Jurkat, Clone E6-1 (cell line): ENCODE data around the gene MALT1.

Experiments
- DNase-seq: peaks from one replicate; pipeline ENCODE4 v3.0.0-alpha.2; 2011; ENCODE audit warnings: low read depth, low spot score
- H3K4me3 ChIP-seq: 2 replicates; pipeline ENCODE4 v1.5.1; 2011; ENCODE audit warnings: mild to moderate bottlenecking, low read length, control low read depth, moderate library complexity

The MALT1 gene

GRCh38 chr18:58674159-58674558 lies 2.9 kb downstream of the MALT1 start:
- H3K4me3 ChIP-seq: no peak overlapping the region

DNA sequence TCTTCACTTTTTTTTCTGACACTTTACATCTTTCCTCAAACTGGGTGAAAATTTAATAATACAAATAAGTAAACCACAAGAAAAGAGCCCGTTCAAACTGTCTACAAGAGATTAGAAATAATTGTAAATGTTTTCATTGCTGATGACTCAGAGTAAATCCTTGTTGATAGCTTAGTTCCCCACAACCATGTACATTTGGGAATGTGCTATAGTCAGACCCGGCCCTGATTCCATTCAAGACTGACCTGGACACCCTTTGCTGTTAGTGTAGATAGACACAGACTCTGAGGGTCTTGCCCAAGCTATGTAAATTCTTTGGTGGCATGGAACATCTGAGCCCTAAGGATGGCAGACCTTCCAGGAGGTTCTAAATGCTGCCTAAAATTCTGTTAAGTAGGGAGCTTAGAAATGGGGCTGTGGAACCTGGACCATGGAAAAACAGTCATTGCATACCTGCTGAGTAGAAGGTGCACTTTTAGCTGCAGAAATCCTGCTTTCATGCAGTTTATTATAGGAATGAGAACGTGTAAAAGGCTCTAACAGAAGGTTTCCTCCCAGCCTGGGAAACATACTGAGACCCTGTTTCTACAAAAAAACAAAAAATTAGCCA lies 3.7 kb downstream of the MALT1 start:
- H3K4me3 ChIP-seq: no peak overlapping the region
- no peak for DNase-seq

More at GRCh38 chr18:58674159-58674558, 2.9 kb downstream of the MALT1 start:
- DNase-seq: no peak

DNA sequence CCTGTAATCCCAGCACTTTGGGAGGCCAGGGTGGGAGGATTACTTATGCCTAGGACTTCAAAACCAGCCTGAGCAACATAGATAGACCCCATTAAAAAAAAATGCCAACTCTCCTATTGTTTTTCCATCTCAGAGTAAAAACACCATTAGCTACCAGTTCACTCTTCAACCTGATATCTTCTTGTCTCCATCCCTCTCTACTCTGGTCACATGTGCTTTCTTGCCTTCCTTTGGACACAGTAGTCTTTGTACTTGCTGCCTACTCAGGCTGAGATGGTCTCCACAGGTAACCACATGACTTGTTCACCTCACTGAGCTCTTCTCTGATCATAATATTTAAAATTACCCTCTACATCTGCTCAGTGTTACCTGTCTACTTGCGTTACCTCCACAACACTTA lies 5.0 kb downstream of the MALT1 start:
- no peak overlapping the region for H3K4me3 ChIP-seq

DNA sequence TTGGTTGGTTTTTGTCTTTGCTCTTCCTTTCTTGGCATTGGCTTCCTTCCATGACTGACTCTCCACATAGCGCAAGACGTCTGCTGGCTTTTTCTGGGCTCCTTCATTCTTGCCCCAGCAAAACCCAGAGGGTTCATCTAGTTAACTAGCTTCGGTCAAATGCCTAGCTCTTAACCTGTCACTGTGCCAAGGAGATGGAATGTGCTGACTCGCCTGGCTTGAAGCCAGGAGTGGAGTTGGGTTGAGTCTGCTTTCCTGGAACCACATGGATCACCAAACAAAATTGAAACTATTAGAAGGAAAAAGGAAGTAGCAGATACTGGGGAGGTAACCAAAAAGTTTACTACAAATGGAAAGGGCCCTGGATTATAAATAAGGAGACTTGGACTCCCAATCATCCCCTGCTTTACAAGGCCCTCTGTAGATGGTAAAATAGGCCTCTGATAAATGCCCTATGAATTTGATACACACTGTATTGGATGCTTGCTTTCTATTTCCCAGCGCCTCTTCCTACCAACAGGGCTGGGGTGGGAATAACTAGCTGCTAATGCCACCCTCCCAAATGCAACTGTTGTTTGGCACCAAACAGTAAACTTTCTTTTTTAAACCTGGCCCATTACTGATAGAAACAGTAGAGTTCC lies 11.3 kb downstream of the MALT1 start:
- no peak overlapping the region for H3K4me3 ChIP-seq
- DNase-seq: no peak

More for the DNA sequence above, 5.0 kb downstream of the MALT1 start:
- DNase-seq: no peak

GRCh38 chr18:58687871-58688308 lies 16.6 kb downstream of the MALT1 start:
- H3K4me3 ChIP-seq: no peak overlapping the region
- peak; percentile 29 for DNase-seq

DNA sequence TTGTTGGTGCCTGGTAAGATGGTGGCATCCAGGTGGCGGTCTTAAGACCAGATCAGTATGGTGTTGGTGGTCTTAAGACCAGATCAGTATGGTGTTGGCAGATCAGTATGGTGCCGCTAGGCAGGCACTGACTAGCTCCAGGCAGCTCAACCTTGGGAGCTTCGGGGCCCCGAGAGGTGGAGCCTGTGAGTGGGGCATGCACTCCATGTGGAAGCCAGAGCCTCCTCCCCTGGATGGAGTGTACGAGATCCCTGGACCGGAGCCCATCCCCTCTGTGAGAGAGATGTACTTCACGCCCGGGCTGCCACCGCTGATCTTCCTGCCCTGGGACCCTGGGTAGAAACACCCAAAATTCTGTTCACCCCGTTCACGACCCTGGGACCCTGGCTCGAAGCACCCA lies 19.0 kb downstream of the MALT1 start:
- no peak overlapping the region for H3K4me3 ChIP-seq
- no peak for DNase-seq

DNA sequence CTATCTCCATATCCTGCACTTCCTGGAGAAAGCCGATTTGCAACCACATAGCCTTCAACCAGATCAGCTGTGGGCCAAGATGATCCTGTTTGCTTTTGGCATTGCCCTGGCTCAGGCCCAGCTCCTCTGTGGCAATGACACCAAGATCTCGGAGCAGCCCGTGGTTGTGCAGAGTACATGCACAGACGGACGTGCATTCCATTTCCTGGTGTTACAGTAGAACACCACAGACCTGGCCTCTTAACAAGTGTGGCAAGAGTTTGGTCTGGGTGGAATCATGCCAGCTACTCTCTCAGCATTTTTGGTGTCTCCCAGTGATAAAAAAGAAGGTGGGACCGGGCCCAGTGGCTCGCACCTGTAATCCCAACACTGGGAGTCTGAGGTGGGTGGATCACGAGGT lies 20.0 kb downstream of the MALT1 start:
- no peak for DNase-seq

DNA sequence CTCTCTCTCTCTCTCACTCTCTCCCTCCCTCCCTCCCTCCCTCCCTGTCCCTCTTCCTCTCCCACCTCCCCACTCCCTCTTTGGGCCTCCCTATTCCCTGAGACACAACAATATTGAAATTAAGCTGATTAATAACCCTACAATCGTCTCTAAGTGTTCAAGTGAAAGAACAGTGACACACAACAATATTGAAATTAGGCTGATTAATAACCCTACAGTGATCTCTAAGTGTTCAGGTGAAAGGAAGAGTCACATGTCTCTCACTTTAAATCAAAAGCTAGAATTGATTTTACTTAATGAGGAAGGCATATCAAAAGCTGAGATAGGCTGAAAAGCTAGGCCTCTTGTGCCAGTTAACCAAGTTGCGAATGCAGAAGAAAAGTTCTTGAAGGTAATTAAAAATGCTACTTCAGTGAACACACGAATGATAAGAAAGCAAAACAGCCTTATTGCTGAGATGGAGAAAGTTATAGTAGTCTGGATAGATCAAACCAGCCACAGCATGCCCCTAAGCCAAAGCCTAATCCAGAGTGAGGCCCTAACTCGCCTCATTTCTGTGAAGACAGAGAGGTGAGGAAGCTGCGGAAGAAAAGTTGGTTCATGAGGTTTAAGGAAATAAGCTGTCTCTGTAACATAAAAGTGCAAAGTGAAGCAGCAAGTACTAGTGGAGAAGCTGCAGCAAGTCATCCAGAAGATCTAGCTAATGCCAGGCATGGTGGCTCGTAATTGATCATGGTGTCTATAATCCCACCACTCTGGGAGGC lies 21.3 kb downstream of the MALT1 start:
- peak; percentile 93 for DNase-seq
- H3K4me3 ChIP-seq: no peak overlapping the region

More for the DNA sequence above, 20.0 kb downstream of the MALT1 start:
- H3K4me3 ChIP-seq: no peak overlapping the region

GRCh38 chr18:58694221-58694620 lies 23.0 kb downstream of the MALT1 start:
- DNase-seq: no peak

GRCh38 chr18:58694720-58695468 lies 23.6 kb downstream of the MALT1 start:
- peak; percentile 84 for DNase-seq

More at GRCh38 chr18:58694221-58694620, 23.0 kb downstream of the MALT1 start:
- H3K4me3 ChIP-seq: no peak overlapping the region

DNA sequence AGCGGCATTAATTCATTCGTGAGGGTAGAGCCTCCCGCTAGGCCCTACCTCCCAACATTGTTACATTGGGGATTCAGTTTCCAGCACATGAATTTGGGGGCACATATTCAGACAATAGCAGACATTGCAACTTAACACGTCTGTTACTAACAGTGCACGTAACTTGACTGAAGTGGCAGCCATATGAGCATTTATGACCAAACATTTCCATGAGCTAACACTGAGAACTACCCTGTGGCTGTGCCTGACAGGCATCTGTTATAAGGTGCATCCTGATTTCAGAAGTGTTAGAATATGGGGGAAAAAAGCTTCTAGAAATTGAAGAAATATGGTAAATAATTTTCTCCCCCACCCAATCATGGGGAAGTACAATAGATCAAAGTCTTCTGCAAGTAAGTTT lies 24.5 kb downstream of the MALT1 start:
- no peak overlapping the region for H3K4me3 ChIP-seq
- DNase-seq: no peak

More at GRCh38 chr18:58694720-58695468, 23.6 kb downstream of the MALT1 start:
- no peak overlapping the region for H3K4me3 ChIP-seq

DNA sequence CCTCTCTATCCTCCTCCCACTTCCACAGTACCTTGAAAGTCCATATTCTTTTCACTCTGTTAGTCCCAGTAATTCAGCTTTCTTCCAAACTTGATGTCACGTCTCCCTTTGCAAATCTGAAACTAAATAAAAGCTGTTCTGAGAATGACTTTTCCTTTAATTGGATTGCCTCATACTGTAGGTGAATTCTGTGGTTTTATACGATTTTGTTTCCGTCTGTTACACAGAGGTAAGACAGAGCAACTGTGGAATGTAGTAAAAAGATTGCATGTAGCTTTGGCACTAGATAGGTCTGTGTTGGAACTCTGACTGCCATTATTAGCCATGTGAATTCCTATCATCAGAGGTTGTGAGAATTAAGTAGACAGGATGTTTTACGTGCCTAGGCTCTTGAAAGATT lies 25.9 kb downstream of the MALT1 start:
- H3K4me3 ChIP-seq: no peak overlapping the region
- no peak for DNase-seq

- DNase-seq: no peak
- H3K4me3 ChIP-seq: no peak overlapping the region
Observed at GRCh38 chr18:58698701-58699193, 27.5 kb downstream of the MALT1 start.

GRCh38 chr18:58699551-58699950 lies 28.3 kb downstream of the MALT1 start:
- no peak for DNase-seq
- no peak overlapping the region for H3K4me3 ChIP-seq

- H3K4me3 ChIP-seq: no peak overlapping the region
- DNase-seq: no peak
Observed at GRCh38 chr18:58700209-58700608, 28.9 kb downstream of the MALT1 start.

DNA sequence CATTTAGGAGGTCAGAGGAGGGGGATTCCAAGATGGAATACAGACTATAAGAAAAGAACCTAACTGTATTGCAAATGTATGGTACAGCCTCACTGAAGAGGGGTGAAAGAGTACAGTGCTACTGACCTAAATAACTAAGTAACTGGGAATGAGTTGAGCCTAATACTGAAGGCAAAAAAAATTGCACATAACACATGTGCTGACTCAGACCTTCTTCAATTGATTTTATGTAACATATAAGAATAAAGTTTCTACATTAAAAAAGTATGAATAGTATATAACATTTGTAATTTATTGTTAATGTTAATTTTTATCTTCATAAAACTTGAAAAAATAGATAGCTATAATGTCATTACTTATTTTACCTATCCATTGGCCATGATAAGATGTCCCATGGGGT lies 41.7 kb downstream of the MALT1 start:
- H3K4me3 ChIP-seq: no peak overlapping the region
- no peak for DNase-seq

DNA sequence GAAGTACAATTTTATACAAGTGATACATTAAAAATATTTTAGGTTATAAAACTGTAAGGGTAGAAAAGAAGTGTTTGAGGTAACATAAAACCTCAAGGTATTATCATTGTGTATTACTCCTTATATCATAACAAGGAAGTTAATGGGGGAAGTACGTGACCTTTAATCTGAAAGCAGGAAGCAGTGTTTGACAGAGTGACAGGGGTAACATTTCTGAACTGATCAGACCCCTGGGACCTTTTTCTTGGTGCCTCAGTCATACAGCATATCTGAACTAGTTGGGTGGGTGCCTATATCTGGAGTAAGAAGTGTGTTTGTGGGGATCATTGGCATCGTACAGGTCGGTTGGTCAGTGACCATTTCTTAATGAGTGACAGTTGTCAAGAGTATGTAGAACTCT lies 43.0 kb downstream of the MALT1 start:
- H3K4me3 ChIP-seq: no peak overlapping the region
- no peak for DNase-seq

DNA sequence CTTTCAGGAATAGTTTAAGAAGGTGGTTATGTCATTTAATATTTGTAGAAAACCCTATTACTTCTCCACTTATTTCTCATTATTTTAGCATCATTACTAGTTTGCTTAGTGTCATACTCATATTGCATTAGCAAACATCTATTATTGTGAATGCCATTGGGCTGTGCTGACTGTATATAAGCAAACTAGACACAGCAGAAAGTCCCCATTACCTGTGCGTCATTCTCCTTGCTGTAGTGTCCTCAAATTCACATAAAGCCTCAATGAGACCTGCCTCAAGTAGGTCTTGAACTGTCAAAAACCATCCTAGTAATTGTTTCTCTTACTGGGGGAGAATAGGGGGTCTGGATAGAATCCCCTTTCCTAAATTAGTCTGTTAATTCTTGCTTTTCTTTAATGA lies 43.6 kb downstream of the MALT1 start:
- DNase-seq: no peak
- H3K4me3 ChIP-seq: no peak overlapping the region

- no peak overlapping the region for H3K4me3 ChIP-seq
- no peak for DNase-seq
Observed at GRCh38 chr18:58715540-58715939, 44.3 kb downstream of the MALT1 start.
